Keratinocyte (primary cell): ENCODE results near the gene PLSCR4. TPM values are rescaled to one million over a fixed set of nuclear protein-coding genes. Genes with fewer than 3 reads are reported as not detected.
A peak's percentile ranks its signal among the peaks of the same experiment; 100 is the strongest.

Experiments used
- DNase-seq: peaks from one replicate; pipeline ENCODE4 v3.0.0-alpha.2; 2011; ENCODE audit warnings: low read depth, missing footprints, low spot score
- FAIRE-seq: peaks from 2 replicates; lab custom pipeline; 2011; peaks lifted over from hg19 to GRCh38; lab: Jason Lieb, UNC
- H2AFZ ChIP-seq: 2 replicates; pipeline ENCODE4 v1.6.0; 2012; ENCODE audit warnings: low read length, control low read depth, inconsistent platforms; ENCODE audit not compliant: control insufficient read depth
- H3K27ac ChIP-seq: 2 replicates; pipeline ENCODE4 v1.5.1; 2011; ENCODE audit warnings: low read length; ENCODE audit not compliant: control insufficient read depth, insufficient read depth
- H3K27me3 ChIP-seq: 3 replicates; pipeline ENCODE4 v1.6.0; 2011; ENCODE audit warnings: low read length; ENCODE audit not compliant: control insufficient read depth, insufficient read depth; ENCODE audit errors: extremely low read depth
- H3K36me3 ChIP-seq, 2 experiments: 2 replicates in 1 of 2; 3 replicates in 1 of 2; pipeline ENCODE4 v1.5.1; 2011; ENCODE audit warnings: low read length in 2 of 2, mild to moderate bottlenecking in 1 of 2; ENCODE audit not compliant: control insufficient read depth in 2 of 2, insufficient read depth in 2 of 2; ENCODE audit errors: extremely low read depth in 1 of 2
- H3K4me1 ChIP-seq: 3 replicates; pipeline ENCODE4 v1.5.1; 2011; ENCODE audit warnings: low read length; ENCODE audit not compliant: control insufficient read depth, insufficient read depth; ENCODE audit errors: extremely low read depth
- H3K4me2 ChIP-seq: 3 replicates; pipeline ENCODE4 v1.6.0; 2011; ENCODE audit warnings: low read depth, low read length; ENCODE audit not compliant: control insufficient read depth, insufficient read depth; ENCODE audit errors: extremely low read depth
- H3K4me3 ChIP-seq, 3 experiments: fragments of 200-600 bp in 1 of 3; sonication (generic) in 1 of 3; 2 replicates in 2 of 3; 3 replicates in 1 of 3; pipeline ENCODE4 v1.5.1; 2011 to 2016; ENCODE audit warnings: low read length in 3 of 3, mild to moderate bottlenecking in 3 of 3, control low read depth in 2 of 3, inconsistent platforms in 1 of 3, low read depth in 1 of 3, mixed read lengths in 1 of 3, mixed run types in 1 of 3, moderate library complexity in 1 of 3; ENCODE audit not compliant: control insufficient read depth in 2 of 3, insufficient read depth in 2 of 3; ENCODE audit errors: extremely low read depth in 1 of 3
- H3K79me2 ChIP-seq: 2 replicates; pipeline ENCODE4 v1.6.0; 2012; ENCODE audit warnings: low read length; ENCODE audit not compliant: control insufficient read depth, insufficient read depth
- H3K9ac ChIP-seq: 3 replicates; pipeline ENCODE4 v1.6.0; 2011; ENCODE audit warnings: low read length; ENCODE audit not compliant: control insufficient read depth, insufficient read depth; ENCODE audit errors: extremely low read depth
- H3K9me1 ChIP-seq: 3 replicates; pipeline ENCODE4 v1.6.0; 2011; ENCODE audit warnings: low read length; ENCODE audit not compliant: control insufficient read depth, insufficient read depth; ENCODE audit errors: extremely low read depth
- H3K9me3 ChIP-seq: 2 replicates; pipeline ENCODE4 v1.5.1; 2012; ENCODE audit warnings: low read depth, low read length; ENCODE audit not compliant: control insufficient read depth
- H4K20me1 ChIP-seq: 3 replicates; pipeline ENCODE4 v1.6.0; 2011; ENCODE audit warnings: low read length; ENCODE audit not compliant: control insufficient read depth, insufficient read depth; ENCODE audit errors: extremely low read depth
- CTCF ChIP-seq, 3 experiments: IDR thresholded peaks in 1 of 3; conservative IDR thresholded peaks in 1 of 3; optimal IDR thresholded peaks in 1 of 3; 2 replicates in 2 of 3; 3 replicates in 1 of 3; pipeline versions ENCODE3 to v1.5.1; 2011; ENCODE audit warnings: low read length in 3 of 3, mild to moderate bottlenecking in 3 of 3, moderate library complexity in 2 of 3, control low read depth in 1 of 3, inconsistent platforms in 1 of 3; ENCODE audit not compliant: insufficient read depth in 2 of 3; ENCODE audit errors: extremely low read depth in 1 of 3
- EZH2 ChIP-seq: IDR thresholded peaks from one replicate; pipeline ENCODE4 v1.6.1; 2012; ENCODE audit warnings: inconsistent platforms, mild to moderate bottlenecking, low read length, moderate library complexity
- dilution Hi-C: fragments of 300-500 bp; cut with MboI; formaldehyde crosslinking; loops from one replicate; pipeline ENCODE4 v1.7.0; 2020; ENCODE audit warnings: low sequenced_read_pairs; ENCODE audit not compliant: extremely low pct_ligation_motif_present
- polyA plus RNA-seq, 5 experiments: library from polyadenylated mRNA; depleted of rRNA in 3 of 5; stranded (reverse) in 3 of 5; stranded (forward) in 1 of 5; unstranded in 1 of 5; fragments of >200 nt; gene quantifications; 1 replicate in 1 of 5; 2 replicates in 3 of 5; 3 replicates in 1 of 5; pipeline versions ENCODE4 v1.2.1 to v1.2.3, GENCODE V29; 2011 to 2012; ENCODE audit warnings: missing spikeins in 2 of 5, low read depth in 1 of 5, low replicate concordance in 1 of 5

The PLSCR4 gene
- polyA plus RNA-seq, 1 donor (not counting 4 experiments of a cell fraction or from before 2014, with no cell fraction given): 1.5 TPM

DNA sequence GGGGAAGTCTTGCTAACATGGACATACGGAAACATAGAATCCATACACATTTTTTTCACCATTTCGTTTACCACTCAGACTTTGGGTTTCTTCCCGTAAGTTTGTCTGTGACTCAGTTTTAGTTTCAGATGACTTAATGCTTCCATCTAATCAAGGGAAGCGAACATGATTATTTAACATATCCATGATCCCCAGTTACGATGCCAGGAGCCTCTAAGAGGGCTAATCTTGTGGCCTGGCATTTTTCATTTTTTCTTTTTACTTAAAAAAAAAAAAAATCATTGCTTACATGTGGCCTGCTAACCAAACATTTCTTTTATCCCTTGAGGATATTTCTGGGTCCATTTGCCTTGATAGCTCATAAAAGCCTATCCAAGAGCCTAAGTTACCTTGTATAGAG is 69.7 kb downstream of the PLSCR4 start:
- dilution Hi-C loops: no loop called here
- Histone ChIP-seq H3K27me3 (no peaks in the 10 kb centered on the region), H3K9me1 (no peaks in the 10 kb centered on the region), H4K20me1 (no peaks in the 10 kb centered on the region), H3K79me2 (no peaks in the 10 kb centered on the region), H3K4me3 (no peak overlapping the region), H2AFZ (no peak overlapping the region), H3K9ac (no peak overlapping the region), H3K36me3 (no peaks in the 10 kb centered on the region), H3K4me2 (no peak overlapping the region), H3K4me1 (peaks cover 12% of the 10 kb centered on the region), H3K27ac (no peak overlapping the region), H3K9me3 (no peaks in the 10 kb centered on the region)
- DNase-seq (no peak), FAIRE-seq (no peak)
- TF ChIP-seq EZH2 (no peak), CTCF (optimal IDR thresholded peaks at IDR 0.05 in 1 of 3, IDR thresholded peaks at IDR 0.05 in 1 of 3, conservative IDR thresholded peaks at IDR 0.05 in 1 of 3; ENCODE audit: extremely low read depth in 1 of 3, insufficient read depth in 2 of 3, low read length in 3 of 3) (no peak)

DNA sequence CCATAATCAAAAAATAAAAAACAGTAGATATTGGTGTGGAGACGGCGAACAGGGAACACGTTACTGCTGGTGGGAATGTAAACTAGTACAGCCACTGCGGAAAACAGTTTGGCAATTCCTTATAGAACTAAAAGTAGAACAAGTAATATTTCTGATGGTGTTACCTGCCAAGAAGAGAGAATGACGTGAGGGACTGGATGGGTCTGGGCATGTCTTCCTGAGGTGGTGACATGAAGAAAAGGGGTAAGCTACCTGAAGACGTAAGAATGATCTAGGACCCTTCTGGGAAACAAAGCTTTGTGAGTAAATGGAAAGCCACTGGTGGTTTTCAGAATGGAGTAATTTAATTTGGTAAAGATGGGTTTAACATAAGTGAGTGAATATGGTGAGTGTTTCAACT is 70.5 kb downstream of the PLSCR4 start:
- Histone ChIP-seq H3K4me1 (peaks cover 12% of the 10 kb centered on the region), H3K27me3 (no peaks in the 10 kb centered on the region), H3K79me2 (no peaks in the 10 kb centered on the region), H3K4me2 (no peak overlapping the region), H4K20me1 (no peaks in the 10 kb centered on the region), H2AFZ (peak overlapping the region; percentile 42), H3K27ac (no peak overlapping the region), H3K9me3 (no peaks in the 10 kb centered on the region), H3K9ac (no peak overlapping the region), H3K4me3 (no peak overlapping the region), H3K9me1 (no peaks in the 10 kb centered on the region), H3K36me3 (no peaks in the 10 kb centered on the region)
- FAIRE-seq (peak; percentile 55), DNase-seq (no peak)
- no peak for TF ChIP-seq EZH2
- dilution Hi-C loops: no loop called here

- no peak overlapping the region for H3K4me3 ChIP-seq
- H3K36me3 ChIP-seq: no peaks in the 10 kb centered on the region
- TF ChIP-seq EZH2 (no peak), CTCF (optimal IDR thresholded peaks at IDR 0.05 in 1 of 3, IDR thresholded peaks at IDR 0.05 in 1 of 3, conservative IDR thresholded peaks at IDR 0.05 in 1 of 3; ENCODE audit: extremely low read depth in 1 of 3, insufficient read depth in 2 of 3, low read length in 3 of 3) (no peak)
- no peak overlapping the region for H3K4me2 ChIP-seq
- H3K27me3 ChIP-seq: no peaks in the 10 kb centered on the region
- dilution Hi-C loops: no loop called here
- FAIRE-seq: no peak
- peaks cover 3% of the 10 kb centered on the region for H3K4me1 ChIP-seq
- H3K9me3 ChIP-seq: no peaks in the 10 kb centered on the region
- H3K9me1 ChIP-seq: no peaks in the 10 kb centered on the region
- no peaks in the 10 kb centered on the region for H4K20me1 ChIP-seq
- no peak for DNase-seq
- no peak overlapping the region for H3K9ac ChIP-seq
- no peaks in the 10 kb centered on the region for H3K79me2 ChIP-seq
- H3K27ac ChIP-seq: no peak overlapping the region
- no peak overlapping the region for H2AFZ ChIP-seq
Measured at GRCh38 chr3:146178006-146178689, 72.8 kb downstream of the PLSCR4 start.
